Adipose tissue (tissue), 3 donors: ENCODE results near the gene MYO1D. TPM values are rescaled to one million over a fixed set of nuclear protein-coding genes. Genes with fewer than 3 reads are reported as not detected.
"Not testable (repeated sequence)": the region's sequence is repeated elsewhere in the genome, so short reads cannot be mapped to it uniquely, and the experiment has no call there.

Experiments
- H3K27ac ChIP-seq: one replicate; pipeline ENCODE4 v1.5.1; 2013; ENCODE audit warnings: low read depth, low read length
- WGBS, 3 donors: extraction: QIAGEN DNeasy Blood & Tissue Kit; methylation state at CpG; one replicate each; pipeline ENCODE4 v1.1.7; 2013; 5-methylcytosine and 5-hydroxymethylcytosine counted together
- polyA plus RNA-seq, 3 donors: library from polyadenylated mRNA; stranded (reverse); fragments of 200-250 nt; gene quantifications; one replicate each; pipeline ENCODE4 v1.2.3, GENCODE V29; 2013
- donor health status: healthy with polysubstance abuse.
- donor health status: Bipolar disorder and iron deficiency.
- donor health status: healthy.

The MYO1D gene
- polyA plus RNA-seq, 3 donors, result 8.5 to 11.6 (median 11.4) TPM

DNA sequence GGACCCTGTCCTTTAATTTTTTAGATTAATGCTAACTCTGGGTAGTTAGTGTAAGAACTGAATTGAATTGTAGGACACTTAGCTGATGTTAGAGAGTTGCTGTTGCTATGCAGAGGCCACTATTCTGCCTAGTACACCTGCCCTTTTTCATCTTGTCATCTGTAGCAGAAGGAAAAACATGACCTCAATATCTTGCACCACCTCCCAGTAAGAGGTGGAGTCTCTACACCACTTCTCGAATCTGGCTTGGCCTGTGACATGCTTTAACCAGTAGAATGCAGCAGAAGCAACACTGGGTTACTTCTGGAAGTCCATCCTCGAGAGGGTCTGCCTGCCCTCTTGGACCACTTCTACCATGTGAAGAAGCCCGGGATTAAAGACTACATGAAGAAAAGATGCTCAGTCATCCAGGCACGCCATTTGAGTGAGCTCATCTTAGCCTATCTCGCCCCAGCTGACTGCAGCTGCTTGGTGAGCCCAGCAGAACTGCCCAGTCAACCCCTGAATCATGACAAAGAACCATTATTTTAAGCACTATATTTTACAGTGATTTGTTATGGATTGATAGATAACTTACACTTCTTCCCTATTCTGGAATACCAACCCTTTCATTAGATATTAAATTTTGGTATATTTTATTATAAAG, 153.5 kb downstream of the MYO1D start:
- 88 to 92% (median 92%) methylated on average over 5 of the region's 5 CpGs for WGBS, 3 donors
- no peak overlapping the region for H3K27ac ChIP-seq

- WGBS, 3 donors, result 95 to 97% (median 97%) methylated on average over 6 of the region's 6 CpGs
- no peak overlapping the region for H3K27ac ChIP-seq
These were observed 154.2 kb downstream of the MYO1D start for GRCh38 chr17:32722733-32723132.

DNA sequence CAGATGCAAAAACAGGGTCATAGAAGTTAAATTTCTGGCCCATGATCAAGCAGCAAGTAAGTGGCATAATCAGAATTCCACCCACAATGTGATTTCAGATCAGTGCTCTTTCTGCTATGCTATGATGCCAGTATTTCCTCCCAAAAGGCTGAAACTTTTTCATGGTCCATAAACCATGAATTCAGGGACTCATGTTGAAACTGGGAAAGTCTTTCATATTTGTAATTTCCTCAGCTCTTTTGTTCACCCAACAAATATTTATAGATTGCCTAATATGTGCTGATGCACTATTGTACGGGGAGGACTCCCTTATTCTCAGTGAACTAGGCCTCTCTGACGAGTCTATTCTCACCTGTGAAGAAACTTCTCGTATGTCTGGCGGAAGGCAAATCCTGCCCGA, 156.3 kb downstream of the MYO1D start:
- 91 to 97% (median 94%) methylated on average over 5 of the region's 5 CpGs for WGBS, 3 donors
- H3K27ac ChIP-seq, result no peak overlapping the region

DNA sequence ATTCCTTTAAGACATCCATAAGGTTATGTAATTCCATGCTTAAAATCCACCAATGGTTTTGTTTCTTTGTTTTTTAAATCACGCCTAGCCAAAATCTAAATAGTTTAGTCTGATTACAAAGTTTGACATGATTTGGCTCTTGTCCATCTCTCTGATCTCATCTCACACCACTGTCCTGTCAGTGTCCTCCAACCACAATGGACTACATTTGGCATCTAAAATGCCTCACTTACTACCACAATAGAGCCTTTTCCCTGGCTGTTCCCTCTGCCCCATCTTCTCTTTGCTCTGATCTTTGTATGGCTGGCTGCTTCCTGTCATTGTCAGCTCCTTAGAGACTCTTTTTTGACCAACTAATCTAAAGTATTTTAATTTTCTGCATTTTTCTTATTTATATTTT, 157.2 kb downstream of the MYO1D start:
- 90 to 100% (median 93%) methylated on average over 1 of the region's 1 CpG for WGBS, 3 donors
- no peak overlapping the region for H3K27ac ChIP-seq

- H3K27ac ChIP-seq, result not testable (repeated sequence)
- WGBS, 3 donors, result 87 to 95% (median 92%) methylated on average over 3 of the region's 3 CpGs
These were observed 162.0 kb downstream of the MYO1D start for GRCh38 chr17:32714922-32715321.

GRCh38 chr17:32714206-32714605, 162.7 kb downstream of the MYO1D start:
- 92 to 97% (median 97%) methylated on average over 3 of the region's 3 CpGs for WGBS, 3 donors
- not testable (repeated sequence) for H3K27ac ChIP-seq

DNA sequence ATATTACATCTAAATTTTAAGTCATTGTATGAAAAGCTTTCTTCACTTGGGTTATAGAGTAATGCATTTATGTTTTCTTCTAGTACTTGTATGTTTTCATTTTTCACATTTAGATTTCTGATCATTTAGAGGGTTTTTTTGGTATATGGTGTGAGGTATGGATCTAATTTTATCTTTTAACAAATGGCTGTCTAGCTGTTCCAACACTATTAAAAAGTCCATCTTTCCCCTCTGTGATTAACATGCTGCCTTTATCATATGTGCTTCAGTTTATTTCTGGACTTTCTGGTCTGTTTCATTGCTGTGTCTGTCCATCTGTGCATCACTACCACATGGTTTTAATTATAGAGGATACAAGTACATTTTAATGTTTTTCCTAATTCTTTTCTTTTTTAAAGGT, 163.8 kb downstream of the MYO1D start:
- H3K27ac ChIP-seq, result no peak overlapping the region

GRCh38 chr17:32709562-32709961, 167.4 kb downstream of the MYO1D start:
- no peak overlapping the region for H3K27ac ChIP-seq

DNA sequence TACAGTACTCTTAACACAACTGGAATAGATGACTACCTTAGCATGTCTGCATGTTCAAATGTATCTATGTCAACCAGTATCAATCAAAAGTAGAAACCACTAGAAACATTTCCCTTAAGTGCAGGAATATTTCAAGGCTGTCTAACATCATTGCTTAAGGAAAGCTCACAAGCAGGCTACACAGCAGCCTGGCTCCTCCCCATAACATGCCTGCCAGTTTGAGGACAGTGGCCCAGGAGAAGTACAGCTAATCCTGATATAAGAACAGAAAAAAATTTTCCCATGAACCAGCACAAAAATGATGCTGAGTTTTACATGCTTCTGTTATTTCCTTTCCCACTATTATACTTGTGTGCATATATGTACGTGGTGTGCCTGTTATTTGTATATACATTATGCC, 175.1 kb downstream of the MYO1D start:
- 84 to 91% (median 90%) methylated on average over 1 of the region's 1 CpG for WGBS, 3 donors
- H3K27ac ChIP-seq, result no peak overlapping the region

DNA sequence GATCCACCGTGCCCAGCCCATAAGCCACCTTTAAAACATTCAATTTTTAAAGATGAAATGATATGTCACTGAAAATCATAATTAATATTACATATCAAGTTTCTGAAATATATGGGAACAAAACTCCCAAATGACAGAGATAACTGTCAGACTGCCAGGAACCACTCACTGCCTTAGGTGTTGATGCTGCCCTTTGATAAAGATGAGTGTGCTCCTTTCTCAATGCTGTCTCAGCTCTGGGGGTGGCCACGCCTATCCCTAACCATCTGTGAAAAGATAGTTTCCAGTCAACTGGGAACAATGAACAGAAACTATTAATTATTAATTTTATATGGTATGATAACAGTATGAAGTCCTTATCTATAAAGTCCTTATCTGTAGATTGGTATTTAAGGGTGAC, 177.7 kb downstream of the MYO1D start:
- H3K27ac ChIP-seq, result no peak overlapping the region
- 94 to 95% (median 94%) methylated on average over 2 of the region's 2 CpGs for WGBS, 3 donors

DNA sequence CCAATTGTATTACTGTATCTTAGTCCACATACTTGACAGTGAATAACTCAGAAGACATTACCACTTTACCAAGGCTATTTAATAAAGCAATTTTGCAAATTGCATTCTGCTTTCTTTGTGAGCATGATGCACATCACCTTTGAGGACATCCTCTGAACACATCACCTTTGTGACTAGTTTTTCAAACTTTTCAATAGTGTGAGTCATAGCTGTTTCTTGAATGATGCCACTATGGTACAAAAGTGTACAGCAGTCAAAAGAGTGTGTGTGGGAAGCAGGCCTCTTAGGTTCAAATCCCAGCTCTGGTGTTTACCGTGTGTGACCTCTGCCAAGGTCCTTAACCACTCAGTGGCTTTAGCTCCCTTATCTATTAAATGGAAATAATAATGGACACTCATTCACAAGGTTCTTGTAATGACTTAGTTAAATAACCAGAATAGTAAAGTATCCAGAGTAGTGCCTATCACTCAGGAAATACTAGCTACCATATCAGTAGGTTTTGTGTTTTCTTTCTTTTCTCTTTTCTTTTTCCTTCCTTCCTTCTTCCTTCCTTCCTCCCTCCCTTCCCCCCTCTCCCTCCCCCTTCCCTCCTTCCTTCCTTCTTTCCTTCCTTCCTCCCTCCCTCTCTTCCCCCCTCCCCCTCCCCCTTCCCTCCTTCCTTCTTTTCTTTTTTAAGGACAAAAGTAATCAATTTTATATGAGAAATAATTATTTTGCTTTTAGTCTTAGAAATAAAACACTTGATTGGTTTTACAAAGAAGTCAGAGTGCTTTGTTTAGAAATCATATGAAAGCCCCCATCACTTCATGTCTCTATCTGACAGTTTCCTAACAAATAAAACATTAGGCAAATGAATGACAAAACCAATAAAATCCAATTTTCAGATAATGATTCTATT, 178.9 kb downstream of the MYO1D start:
- WGBS, 3 donors, result 84 to 93% (median 89%) methylated on average over 1 of the region's 1 CpG

DNA sequence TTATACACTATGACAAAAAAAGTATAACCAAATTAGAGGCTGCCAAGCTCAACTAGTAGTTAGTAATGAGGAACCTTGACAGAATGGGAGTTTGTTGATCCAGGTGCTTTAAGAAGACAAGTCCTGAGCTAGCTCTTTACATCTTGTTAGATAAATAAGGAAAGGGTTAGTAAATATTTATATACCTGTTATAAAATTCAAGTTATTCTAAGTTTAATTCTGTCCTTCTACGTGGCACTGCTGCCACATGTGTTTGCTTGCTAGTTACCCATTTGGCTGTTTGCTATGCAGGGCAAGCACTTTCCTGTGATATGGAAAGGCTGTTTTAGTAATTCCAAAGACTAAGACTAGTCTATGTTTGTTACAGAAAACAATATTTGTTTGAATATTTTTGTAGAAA, 180.5 kb downstream of the MYO1D start:
- WGBS, 3 donors, result 27 to 93% (median 83%) methylated on average over 1 of the region's 1 CpG
- H3K27ac ChIP-seq, result no peak overlapping the region

More for the DNA sequence above, 178.9 kb downstream of the MYO1D start:
- no peak overlapping the region for H3K27ac ChIP-seq

- H3K27ac ChIP-seq, result no peak overlapping the region
These were observed 181.1 kb downstream of the MYO1D start for GRCh38 chr17:32695864-32696263.

- no peak overlapping the region for H3K27ac ChIP-seq
- WGBS, 3 donors, result 91 to 93% (median 92%) methylated on average over 5 of the region's 5 CpGs
These were observed 183.6 kb downstream of the MYO1D start for GRCh38 chr17:32693194-32693897.

DNA sequence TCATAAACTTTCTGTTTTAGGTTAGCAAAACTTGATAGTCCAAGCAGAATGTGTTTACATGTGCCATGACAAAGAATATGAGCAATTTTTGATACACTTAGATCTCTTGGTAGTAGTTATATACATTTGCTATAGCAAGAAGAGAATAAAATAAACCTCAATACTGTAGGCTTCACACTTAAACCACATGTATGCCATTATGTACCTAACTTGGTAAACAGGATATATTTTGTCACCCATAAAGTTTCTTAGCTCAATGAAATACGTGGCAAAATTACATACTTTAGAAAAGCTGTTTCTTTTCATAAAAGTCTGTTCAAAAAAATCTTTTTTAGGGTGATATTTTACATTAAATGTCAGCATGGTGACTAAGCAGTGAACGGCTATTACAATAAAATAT, 184.7 kb downstream of the MYO1D start:
- no peak overlapping the region for H3K27ac ChIP-seq
- WGBS, 3 donors, result 70 to 89% (median 82%) methylated on average over 2 of the region's 2 CpGs

DNA sequence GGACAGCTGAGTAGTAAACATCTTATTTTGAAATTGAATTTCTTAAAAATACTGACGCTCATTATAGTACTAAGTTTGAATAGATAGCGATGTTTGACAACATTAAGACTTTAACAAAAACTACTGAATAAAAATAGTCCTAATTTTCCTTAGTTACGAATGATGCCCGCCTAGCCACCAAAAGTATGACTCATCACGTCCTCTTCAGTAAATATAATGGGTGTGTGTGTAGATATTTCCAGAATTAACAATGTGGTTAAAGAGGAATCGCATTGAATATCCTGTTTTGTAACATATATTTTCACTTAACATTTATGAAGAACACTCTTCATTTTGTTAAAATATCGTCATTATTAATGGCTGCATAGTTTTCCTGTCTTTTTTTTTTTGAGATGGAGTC, 187.6 kb downstream of the MYO1D start:
- H3K27ac ChIP-seq, result no peak overlapping the region
- WGBS, 3 donors, result 85 to 91% (median 88%) methylated on average over 7 of the region's 7 CpGs

DNA sequence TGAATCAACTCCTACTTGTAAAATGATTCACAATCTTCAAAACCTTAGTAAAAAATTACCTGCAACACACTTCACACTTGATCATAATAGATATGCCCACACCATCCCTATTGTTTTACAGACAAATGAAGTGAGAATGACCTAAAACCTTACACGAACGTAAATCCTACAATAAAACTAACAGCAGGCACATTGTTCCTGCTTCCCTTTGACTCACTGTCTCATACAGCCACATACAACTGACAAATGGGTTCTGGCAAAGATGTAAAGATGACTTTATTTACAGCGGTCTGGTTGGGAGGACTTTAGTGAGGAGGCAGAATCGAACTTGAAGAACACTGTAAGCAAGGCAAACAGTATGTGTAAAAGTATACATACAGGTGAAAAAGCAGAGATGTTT, 188.7 kb downstream of the MYO1D start:
- H3K27ac ChIP-seq, result no peak overlapping the region
- 58 to 77% (median 77%) methylated on average over 4 of the region's 4 CpGs for WGBS, 3 donors

DNA sequence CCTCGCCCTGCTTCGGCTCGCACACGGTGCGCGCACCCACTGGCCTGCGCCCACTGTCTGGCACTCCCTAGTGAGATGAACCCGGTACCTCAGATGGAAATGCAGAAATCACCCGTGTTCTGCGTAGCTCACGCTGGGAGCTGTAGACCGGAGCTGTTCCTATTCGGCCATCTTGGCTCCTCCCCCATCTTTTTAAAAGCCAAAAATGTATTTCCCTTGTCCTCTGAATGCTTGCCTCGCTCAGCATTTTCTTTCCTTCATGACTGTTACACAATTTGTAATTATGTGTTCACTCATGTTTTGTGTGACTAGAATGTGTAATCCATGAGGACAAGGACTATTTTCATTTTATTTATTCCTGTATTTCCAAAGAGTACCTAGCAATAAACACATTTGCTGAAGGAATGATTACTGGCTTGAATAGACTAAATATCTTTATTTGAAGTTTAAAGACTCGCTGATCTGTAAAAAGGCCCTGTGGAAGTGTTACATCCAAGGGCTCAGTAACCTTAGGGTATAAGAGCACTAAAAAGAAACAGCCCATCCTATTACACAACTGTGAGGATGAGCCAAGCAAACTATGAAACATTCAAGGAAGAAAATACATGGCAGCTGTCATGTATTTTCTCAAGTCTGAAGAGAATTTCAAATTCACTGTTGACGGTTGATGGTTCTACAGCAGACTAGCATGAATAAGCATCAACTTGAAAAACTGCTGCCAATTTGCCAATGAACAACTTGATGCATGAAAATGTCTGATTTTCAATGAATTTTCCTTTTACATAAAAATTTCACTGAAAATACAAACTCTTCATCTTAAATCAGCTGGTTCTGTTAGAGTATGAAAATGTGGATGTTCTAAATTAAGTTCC, 192.6 kb downstream of the MYO1D start:
- no peak overlapping the region for H3K27ac ChIP-seq
- 89 to 96% (median 89%) methylated on average over 9 to 10 of the region's 16 CpGs for WGBS, 3 donors

DNA sequence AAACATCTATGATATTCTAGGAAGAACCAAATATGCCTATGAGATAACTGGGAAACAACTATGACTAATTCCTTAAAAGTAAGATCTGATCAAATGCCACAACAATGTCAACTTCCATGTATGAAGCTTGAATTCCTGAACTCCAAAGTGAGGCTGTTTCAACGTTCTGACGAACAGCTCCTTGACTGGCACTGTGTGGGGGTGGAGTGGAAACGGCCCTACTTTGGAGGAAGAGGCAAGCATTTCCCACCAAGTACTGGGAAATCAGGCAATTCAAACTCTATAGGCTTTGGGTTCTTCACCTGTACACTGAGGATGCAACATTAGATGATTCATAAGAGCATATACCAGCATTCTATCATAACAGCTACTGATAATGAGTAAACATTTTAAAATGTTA, 203.0 kb downstream of the MYO1D start:
- no peak overlapping the region for H3K27ac ChIP-seq
- 68 to 80% (median 79%) methylated on average over 3 of the region's 3 CpGs for WGBS, 3 donors
